Mesenchymal stem cell (in vitro differentiated cells and primary cell): ENCODE results near the gene GGTLC2.
"Not testable (repeated sequence)": the region's sequence is repeated elsewhere in the genome, so short reads cannot be mapped to it uniquely, and the experiment has no call there.

Experiments used
- DNase-seq: peaks from one replicate; pipeline ENCODE4 v3.0.0-alpha.2; 2013
- H2AFZ ChIP-seq: one replicate; pipeline ENCODE4 v1.6.1; 2013; ENCODE audit warnings: low read depth, mild to moderate bottlenecking, control low read depth, inconsistent platforms, low read length, moderate library complexity
- H2AK5ac ChIP-seq: 2 replicates; pipeline ENCODE4 v1.6.1; 2013; ENCODE audit warnings: low read length, moderate library complexity, mild to moderate bottlenecking, inconsistent platforms; ENCODE audit not compliant: severe bottlenecking
- H2BK120ac ChIP-seq: one replicate; pipeline ENCODE4 v1.6.1; 2013; ENCODE audit warnings: low read depth, mild to moderate bottlenecking, inconsistent platforms, low read length, moderate library complexity
- H2BK12ac ChIP-seq, 2 experiments: one replicate each; pipeline ENCODE4 v1.6.1; 2013; ENCODE audit warnings: inconsistent platforms in 2 of 2, low read length in 2 of 2, mild to moderate bottlenecking in 2 of 2, moderate library complexity in 2 of 2, control low read depth in 1 of 2
- H2BK15ac ChIP-seq: one replicate; pipeline ENCODE4 v1.6.1; 2013; ENCODE audit warnings: mild to moderate bottlenecking, low read depth, inconsistent platforms; ENCODE audit not compliant: poor library complexity, severe bottlenecking
- H2BK5ac ChIP-seq: 2 replicates; pipeline ENCODE4 v1.6.1; 2013; ENCODE audit warnings: low read depth, mild to moderate bottlenecking, low read length, control low read depth, inconsistent platforms; ENCODE audit not compliant: poor library complexity, severe bottlenecking
- H3K14ac ChIP-seq, 2 experiments: one replicate each; pipeline ENCODE4 v1.6.1; 2013; ENCODE audit warnings: inconsistent platforms in 2 of 2, low read length in 2 of 2, control low read depth in 1 of 2, mild to moderate bottlenecking in 1 of 2, moderate library complexity in 1 of 2
- H3K18ac ChIP-seq, 2 experiments: one replicate each; pipeline ENCODE4 v1.6.1; 2013; ENCODE audit warnings: inconsistent platforms in 2 of 2, low read length in 2 of 2, control low read depth in 1 of 2, low read depth in 1 of 2, mild to moderate bottlenecking in 1 of 2
- H3K23ac ChIP-seq, 2 experiments: one replicate each; pipeline ENCODE4 v1.6.1; 2013; ENCODE audit warnings: inconsistent platforms in 2 of 2, low read length in 2 of 2, mild to moderate bottlenecking in 2 of 2, moderate library complexity in 2 of 2, control low read depth in 1 of 2
- H3K27ac ChIP-seq: 2 replicates; pipeline ENCODE4 v1.5.1; 2013; ENCODE audit warnings: mild to moderate bottlenecking, moderate library complexity, low read length, control low read depth, inconsistent platforms; ENCODE audit not compliant: poor library complexity, severe bottlenecking
- H3K27me3 ChIP-seq, 2 experiments: 2 replicates each; pipeline versions ENCODE4 v1.6.1 to v1.7.0; 2013; ENCODE audit warnings: low read length in 2 of 2, mild to moderate bottlenecking in 2 of 2, moderate library complexity in 2 of 2, control low read depth in 1 of 2, inconsistent platforms in 1 of 2; ENCODE audit not compliant: control insufficient read depth in 1 of 2, insufficient read depth in 1 of 2
- H3K36me3 ChIP-seq, 2 experiments: 2 replicates each; pipeline versions ENCODE4 v1.6.1 to v1.7.0; 2013; ENCODE audit warnings: low read length in 2 of 2, control low read depth in 1 of 2, inconsistent platforms in 1 of 2, low read depth in 1 of 2, mild to moderate bottlenecking in 1 of 2; ENCODE audit not compliant: insufficient read depth in 2 of 2, control insufficient read depth in 1 of 2
- H3K4ac ChIP-seq, 2 experiments: one replicate each; pipeline ENCODE4 v1.6.1; 2013; ENCODE audit warnings: inconsistent platforms in 2 of 2, low read length in 2 of 2, mild to moderate bottlenecking in 2 of 2, moderate library complexity in 2 of 2, control low read depth in 1 of 2, low read depth in 1 of 2
- H3K4me1 ChIP-seq: 2 replicates; pipeline ENCODE4 v1.6.1; 2013; ENCODE audit warnings: low read depth, low read length, control low read depth; ENCODE audit not compliant: control insufficient read depth, insufficient read depth
- H3K4me2 ChIP-seq: 2 replicates; pipeline ENCODE4 v1.6.1; 2013; ENCODE audit warnings: low read length, mild to moderate bottlenecking, inconsistent platforms; ENCODE audit not compliant: poor library complexity, severe bottlenecking
- H3K4me3 ChIP-seq, 2 experiments: 2 replicates each; pipeline versions ENCODE4 v1.5.1 to v1.7.0; 2013; ENCODE audit warnings: low read length in 2 of 2, mild to moderate bottlenecking in 2 of 2, control low read depth in 1 of 2, low read depth in 1 of 2; ENCODE audit not compliant: insufficient read depth in 1 of 2
- H3K79me1 ChIP-seq: replicated peaks from 2 replicates; pipeline ENCODE4 v1.6.1; 2013; ENCODE audit warnings: mild to moderate bottlenecking, control low read depth, low read length, inconsistent platforms; ENCODE audit not compliant: poor library complexity, severe bottlenecking
- H3K9ac ChIP-seq: 2 replicates; pipeline ENCODE4 v1.7.0; 2013; ENCODE audit warnings: mild to moderate bottlenecking, low read length, moderate library complexity
- H3K9me3 ChIP-seq: 2 replicates; pipeline ENCODE4 v1.7.0; 2013; ENCODE audit warnings: mild to moderate bottlenecking, low read length; ENCODE audit not compliant: control insufficient read depth
- H4K8ac ChIP-seq: one replicate; pipeline ENCODE4 v1.6.1; 2013; ENCODE audit warnings: inconsistent platforms, mild to moderate bottlenecking, low read length, moderate library complexity
- H4K91ac ChIP-seq: one replicate; pipeline ENCODE4 v1.6.1; 2013; ENCODE audit warnings: mild to moderate bottlenecking, low read length, inconsistent platforms
- WGBS: methylation state at CpG from one replicate; pipeline ENCODE4 v1.1.7; 2013; ENCODE audit warnings: mixed read lengths; 5-methylcytosine and 5-hydroxymethylcytosine counted together

The GGTLC2 gene

GRCh38 chr22:22650803-22651515, 6.5 kb downstream of the GGTLC2 start:
- DNase-seq, H4K91ac ChIP-seq, H2BK15ac ChIP-seq, H2AK5ac ChIP-seq, H3K4me3 ChIP-seq, H3K23ac ChIP-seq, H2AFZ ChIP-seq, H3K79me1 ChIP-seq, H3K36me3 ChIP-seq, H3K9me3 ChIP-seq, H3K14ac ChIP-seq, H3K27ac ChIP-seq, H2BK120ac ChIP-seq, H3K18ac ChIP-seq, H2BK5ac ChIP-seq, H3K27me3 ChIP-seq, H4K8ac ChIP-seq, H3K9ac ChIP-seq, H2BK12ac ChIP-seq, H3K4me1 ChIP-seq, H3K4ac ChIP-seq, H3K4me2 ChIP-seq: not testable (repeated sequence)
- 82% methylated on average over 4 of the region's 8 CpGs for WGBS

DNA sequence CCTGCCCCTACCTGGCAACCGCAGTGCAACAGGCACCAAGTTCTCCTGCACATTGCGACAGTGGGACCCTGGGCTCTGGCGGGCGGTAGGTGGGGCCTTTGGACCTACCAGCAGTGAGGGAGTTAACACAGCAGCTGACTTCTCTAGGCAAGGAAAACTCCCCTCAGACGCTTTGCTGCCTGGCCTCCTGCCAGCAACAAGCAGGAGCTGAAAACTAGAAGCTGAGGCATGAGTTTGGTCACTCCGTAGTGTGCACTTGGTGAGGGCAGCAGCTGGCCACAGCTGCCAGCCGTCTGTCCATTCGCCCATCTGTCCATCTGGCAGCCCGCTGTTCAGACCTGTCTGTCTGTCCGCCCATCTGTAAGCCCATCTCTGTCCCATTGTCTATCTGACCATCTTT, 7.2 kb downstream of the GGTLC2 start:
- H3K23ac ChIP-seq, H3K4me1 ChIP-seq, H4K8ac ChIP-seq, H3K4me2 ChIP-seq, H2BK5ac ChIP-seq, H4K91ac ChIP-seq, H3K9ac ChIP-seq, H3K36me3 ChIP-seq, H3K9me3 ChIP-seq, H3K14ac ChIP-seq, H3K4me3 ChIP-seq, H2BK120ac ChIP-seq, H3K18ac ChIP-seq, H2AFZ ChIP-seq, H3K79me1 ChIP-seq, H2BK12ac ChIP-seq, H3K27ac ChIP-seq, H2AK5ac ChIP-seq, H3K4ac ChIP-seq, H2BK15ac ChIP-seq: not testable (repeated sequence)
- peak; percentile 59 for DNase-seq
- peaks cover 0 to 12% of the 10 kb centered on the region in 2 experiments for H3K27me3 ChIP-seq
- WGBS = 83% methylated on average over 6 of the region's 10 CpGs

DNA sequence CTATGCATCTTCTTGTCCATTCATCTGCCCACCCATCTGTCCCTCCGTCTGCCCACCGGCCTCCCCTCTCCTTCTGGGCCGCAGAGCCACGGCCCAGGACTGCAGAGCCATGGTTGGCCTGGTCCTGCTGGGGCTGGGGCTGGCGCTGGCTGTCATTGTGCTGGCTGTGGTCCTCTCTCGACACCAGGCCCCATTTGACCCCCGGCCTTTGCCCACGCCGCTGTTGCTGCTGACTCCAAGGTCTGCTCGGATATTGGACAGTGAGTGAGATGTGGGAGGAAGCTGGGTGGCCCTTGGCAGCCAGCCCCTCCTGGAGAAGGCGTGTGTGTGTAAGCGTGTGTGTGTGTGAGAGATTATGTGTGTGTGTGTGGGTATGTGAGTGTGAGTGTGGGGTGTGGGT, 7.7 kb downstream of the GGTLC2 start:
- DNase-seq, H3K23ac ChIP-seq, H3K36me3 ChIP-seq, H3K27ac ChIP-seq, H3K4me2 ChIP-seq, H2AFZ ChIP-seq, H3K18ac ChIP-seq, H3K4me3 ChIP-seq, H2AK5ac ChIP-seq, H3K9ac ChIP-seq, H3K4me1 ChIP-seq, H3K79me1 ChIP-seq, H2BK15ac ChIP-seq, H4K91ac ChIP-seq, H4K8ac ChIP-seq, H2BK120ac ChIP-seq, H3K9me3 ChIP-seq, H2BK5ac ChIP-seq, H3K4ac ChIP-seq, H2BK12ac ChIP-seq: not testable (repeated sequence)
- Histone ChIP-seq H3K27me3 (peaks cover 0 to 14% of the 10 kb centered on the region in 2 experiments), H3K14ac (peak overlapping the region in 1 of 2 experiments; percentile 7)
- 78% methylated on average over 12 of the region's 12 CpGs for WGBS

DNA sequence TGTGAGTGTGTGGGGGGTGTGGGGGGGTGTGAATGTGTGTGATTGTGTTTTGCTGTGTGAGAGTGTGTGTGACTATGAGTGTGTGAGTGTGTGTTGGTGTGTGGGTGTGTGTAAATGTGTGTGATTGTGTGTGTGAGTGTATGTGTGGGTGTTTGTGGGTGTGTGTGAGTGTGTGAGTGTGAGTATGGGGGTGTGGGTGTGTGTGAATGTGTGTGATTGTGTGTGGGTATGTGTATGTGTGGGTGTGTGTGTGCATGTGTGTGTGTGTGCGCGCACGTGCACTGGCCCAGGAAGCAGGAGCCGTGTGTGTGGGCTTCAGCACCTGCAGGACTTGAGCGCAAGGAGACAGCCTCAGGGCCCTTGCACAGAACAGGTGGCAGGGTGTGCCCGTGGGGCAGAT, 8.2 kb downstream of the GGTLC2 start:
- H3K4me2 ChIP-seq, H2AFZ ChIP-seq, H3K9ac ChIP-seq, H2BK12ac ChIP-seq, H3K23ac ChIP-seq, H2BK120ac ChIP-seq, H3K4me1 ChIP-seq, H2BK5ac ChIP-seq, H3K36me3 ChIP-seq, H2AK5ac ChIP-seq, H2BK15ac ChIP-seq, H3K4me3 ChIP-seq, H3K79me1 ChIP-seq, H3K27ac ChIP-seq, H3K4ac ChIP-seq, H3K18ac ChIP-seq, DNase-seq, H3K9me3 ChIP-seq, H4K8ac ChIP-seq, H4K91ac ChIP-seq: not testable (repeated sequence)
- 93% methylated on average over 3 of the region's 6 CpGs for WGBS
- Histone ChIP-seq H3K27me3 (peaks cover 0 to 18% of the 10 kb centered on the region in 2 experiments), H3K14ac (peak overlapping the region in 1 of 2 experiments; percentile 7)
